ENCODE data around the gene KRTAP5-4. TPM values are rescaled to one million over a fixed set of nuclear protein-coding genes. Genes with fewer than 3 reads are reported as not detected.
A peak's percentile ranks its signal among the peaks of the same experiment; 100 is the strongest.
"Not testable (repeated sequence)": the region's sequence is repeated elsewhere in the genome, so short reads cannot be mapped to it uniquely, and the experiment has no call there.

The KRTAP5-4 gene
- total RNA-seq, 3 donors from 2014 or later: not detected

DNA sequence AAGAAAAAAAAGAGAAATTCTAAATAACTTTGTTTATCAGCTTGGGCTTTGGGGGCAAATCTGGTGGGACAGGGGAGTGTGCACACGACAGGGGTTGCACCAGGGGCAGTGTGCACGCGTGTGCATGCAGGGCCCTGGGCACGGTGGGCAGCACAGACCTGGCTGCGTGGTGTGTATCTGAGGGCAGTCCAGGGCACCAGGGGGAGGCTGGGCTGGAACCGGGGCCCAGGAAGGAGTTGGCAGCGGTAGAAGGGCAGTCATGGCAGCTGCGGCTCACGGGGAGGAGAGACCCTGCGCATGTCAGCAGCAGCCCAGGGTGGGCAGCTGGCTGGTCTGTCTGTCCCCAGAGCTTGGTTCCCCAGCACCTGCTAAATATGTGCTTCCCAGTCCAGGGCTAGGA lies 11.9 kb upstream of the KRTAP5-4 start:
- no peaks in the 10 kb centered on the region for H3K9me3 Mint-ChIP-seq
- ATAC-seq: no peak
- H3K4me1 Mint-ChIP-seq (ENCODE audit: low read depth): peaks cover 7% of the 10 kb centered on the region
- H3K27me3 Mint-ChIP-seq (ENCODE audit: low read depth): peaks cover 36% of the 10 kb centered on the region
- H3K36me3 Mint-ChIP-seq (ENCODE audit: insufficient read depth): no peaks in the 10 kb centered on the region
- H3K4me3 Mint-ChIP-seq: no peak overlapping the region
- no peak for DNase-seq

DNA sequence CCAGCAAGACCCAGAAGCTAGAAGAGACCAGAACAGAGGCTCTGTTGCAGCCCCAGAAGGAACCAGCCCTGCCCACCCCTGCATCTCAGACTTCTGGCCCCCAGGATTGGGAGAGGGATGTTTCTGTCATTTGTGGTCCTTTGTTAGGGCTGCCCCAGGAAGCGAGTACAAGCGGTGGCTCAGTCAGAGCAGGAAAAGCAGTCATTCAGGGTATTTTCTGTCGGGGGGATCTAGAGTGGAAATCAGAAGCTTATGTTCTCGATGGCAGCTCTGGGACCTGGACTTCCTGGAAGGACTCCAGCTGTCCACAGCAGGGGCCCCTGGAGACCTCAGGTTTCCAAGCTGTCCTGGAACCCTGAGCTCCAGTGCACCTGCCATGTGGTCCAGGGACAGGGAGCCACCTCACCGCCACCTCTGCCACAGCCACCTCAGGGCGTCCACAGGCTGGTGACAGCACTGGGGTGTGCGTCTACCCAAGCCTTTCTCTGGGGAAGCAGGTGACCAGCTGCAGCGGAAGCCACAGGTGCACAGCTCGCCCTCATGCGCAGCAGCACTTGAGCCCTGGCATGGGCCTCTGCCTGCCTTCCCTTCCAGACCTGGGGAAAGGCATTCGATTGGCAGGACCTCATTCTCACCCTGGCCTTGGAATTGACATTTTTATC lies 10.2 kb upstream of the KRTAP5-4 start:
- H3K9me3 Mint-ChIP-seq: no peaks in the 10 kb centered on the region
- H3K4me1 Mint-ChIP-seq (ENCODE audit: low read depth): peaks cover 8% of the 10 kb centered on the region
- ATAC-seq (no peak), DNase-seq (no peak)
- no peaks in the 10 kb centered on the region for H3K36me3 Mint-ChIP-seq (ENCODE audit: insufficient read depth)
- peaks cover 38% of the 10 kb centered on the region for H3K27me3 Mint-ChIP-seq (ENCODE audit: low read depth)
- no peak overlapping the region for H3K4me3 Mint-ChIP-seq

DNA sequence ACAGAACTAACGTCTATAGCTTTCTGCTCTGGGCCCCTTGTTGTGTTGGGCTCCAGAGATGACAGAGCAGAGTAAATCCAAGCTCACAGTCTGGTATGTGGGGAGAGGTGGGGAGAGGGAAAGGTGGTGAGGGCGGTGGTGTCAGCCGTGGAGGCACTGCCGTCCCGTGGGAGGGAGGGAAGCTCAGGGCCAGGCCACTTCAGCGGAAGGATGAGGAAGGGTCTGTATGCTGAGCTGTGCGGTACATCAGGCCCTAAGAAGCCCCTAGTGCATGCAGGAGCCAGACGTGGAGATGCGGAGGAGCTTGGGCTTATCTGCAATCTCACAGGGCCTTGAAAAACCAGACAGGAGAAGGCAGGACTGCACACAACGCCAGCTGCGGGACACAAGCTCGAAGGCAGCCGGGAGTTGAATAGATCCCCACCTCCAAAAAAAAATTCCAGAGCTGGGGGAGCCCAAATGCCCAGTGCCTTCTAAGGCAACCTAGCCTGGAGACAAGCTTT lies 9.2 kb upstream of the KRTAP5-4 start:
- Mint-ChIP-seq H3K9me3 (no peaks in the 10 kb centered on the region), H3K4me3 (no peak overlapping the region), H3K36me3 (ENCODE audit: insufficient read depth) (no peaks in the 10 kb centered on the region), H3K4me1 (ENCODE audit: low read depth) (peaks cover 8% of the 10 kb centered on the region), H3K27me3 (ENCODE audit: low read depth) (peaks cover 38% of the 10 kb centered on the region)
- DNase-seq: no peak
- no peak for ATAC-seq

DNA sequence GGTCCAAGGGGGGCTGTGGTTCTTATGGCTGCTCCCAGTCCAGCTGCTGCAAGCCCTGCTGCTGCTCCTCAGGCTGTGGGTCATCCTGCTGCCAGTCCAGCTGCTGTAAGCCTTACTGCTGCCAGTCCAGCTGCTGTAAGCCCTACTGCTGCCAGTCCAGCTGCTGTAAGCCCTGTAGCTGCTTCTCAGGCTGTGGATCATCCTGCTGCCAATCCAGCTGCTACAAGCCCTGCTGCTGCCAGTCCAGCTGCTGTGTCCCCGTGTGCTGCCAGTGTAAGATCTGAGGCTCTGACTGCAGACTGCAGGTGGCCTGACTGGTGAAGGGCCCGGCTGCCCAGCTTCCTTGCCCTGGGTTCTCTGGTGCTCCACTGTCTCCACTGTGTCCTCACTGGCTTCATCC lies 8.3 kb upstream of the KRTAP5-4 start:
- Mint-ChIP-seq H3K36me3 (ENCODE audit: insufficient read depth) (no peaks in the 10 kb centered on the region), H3K27me3 (ENCODE audit: low read depth) (peaks cover 35% of the 10 kb centered on the region), H3K4me1 (ENCODE audit: low read depth) (peaks cover 8% of the 10 kb centered on the region), H3K4me3 (no peak overlapping the region), H3K9me3 (no peaks in the 10 kb centered on the region)
- no peak for ATAC-seq
- DNase-seq: no peak

DNA sequence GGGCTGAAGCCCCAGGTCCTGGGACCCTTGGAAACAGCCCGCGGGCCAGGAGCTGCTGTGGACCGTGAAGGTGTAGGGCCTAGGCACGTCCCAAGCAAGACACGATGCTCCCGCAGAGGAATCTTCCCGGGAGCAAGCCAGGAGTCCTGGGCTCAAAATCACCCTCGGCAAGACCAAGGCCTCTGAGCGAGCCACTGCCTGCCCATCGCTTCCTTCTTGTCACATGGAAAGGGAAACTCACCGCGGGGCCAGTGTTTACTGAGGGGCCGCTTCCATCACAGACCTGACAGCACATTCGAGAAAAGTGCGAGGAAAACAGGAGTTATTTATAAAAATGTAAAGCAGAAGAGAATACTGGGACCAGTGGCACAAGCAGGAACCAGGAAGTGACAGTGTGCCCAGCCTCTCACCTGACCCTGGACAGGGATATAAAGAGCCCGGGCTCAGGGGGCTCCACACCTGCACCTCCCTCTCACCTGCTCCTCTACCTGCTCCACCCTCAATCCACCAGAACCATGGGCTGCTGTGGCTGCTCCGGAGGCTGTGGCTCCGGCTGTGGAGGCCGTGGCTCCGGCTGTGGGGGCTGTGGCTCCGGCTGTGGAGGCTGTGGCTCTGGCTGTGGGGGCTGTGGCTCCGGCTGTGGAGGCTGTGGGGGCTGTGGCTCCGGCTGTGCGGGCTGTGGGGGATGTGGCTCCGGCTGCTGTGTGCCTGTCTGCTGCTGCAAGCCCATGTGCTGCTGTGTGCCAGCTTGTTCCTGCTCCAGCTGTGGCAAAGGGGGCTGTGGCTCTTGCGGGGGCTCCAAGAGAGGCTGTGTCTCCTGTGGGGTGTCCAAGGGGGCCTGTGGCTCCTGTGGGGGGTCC lies 7.6 kb upstream of the KRTAP5-4 start, which contains the start of gene KRTAP5-5:
TSS of gene KRTAP5-5 (plus strand) at position 450 of the 860 bp plus-strand sequence. CDS start at position 516, 66 bp downstream.
- no peaks in the 10 kb centered on the region for H3K9me3 Mint-ChIP-seq
- no peaks in the 10 kb centered on the region for H3K36me3 Mint-ChIP-seq (ENCODE audit: insufficient read depth)
- ATAC-seq: no peak
- H3K4me3 Mint-ChIP-seq: no peak within 1 kb of the TSS
- DNase-seq: no peak
- H3K27me3 Mint-ChIP-seq (ENCODE audit: low read depth): peaks cover 30% of the 10 kb centered on the region
- H3K4me1 Mint-ChIP-seq (ENCODE audit: low read depth): peaks cover 8% of the 10 kb centered on the region

DNA sequence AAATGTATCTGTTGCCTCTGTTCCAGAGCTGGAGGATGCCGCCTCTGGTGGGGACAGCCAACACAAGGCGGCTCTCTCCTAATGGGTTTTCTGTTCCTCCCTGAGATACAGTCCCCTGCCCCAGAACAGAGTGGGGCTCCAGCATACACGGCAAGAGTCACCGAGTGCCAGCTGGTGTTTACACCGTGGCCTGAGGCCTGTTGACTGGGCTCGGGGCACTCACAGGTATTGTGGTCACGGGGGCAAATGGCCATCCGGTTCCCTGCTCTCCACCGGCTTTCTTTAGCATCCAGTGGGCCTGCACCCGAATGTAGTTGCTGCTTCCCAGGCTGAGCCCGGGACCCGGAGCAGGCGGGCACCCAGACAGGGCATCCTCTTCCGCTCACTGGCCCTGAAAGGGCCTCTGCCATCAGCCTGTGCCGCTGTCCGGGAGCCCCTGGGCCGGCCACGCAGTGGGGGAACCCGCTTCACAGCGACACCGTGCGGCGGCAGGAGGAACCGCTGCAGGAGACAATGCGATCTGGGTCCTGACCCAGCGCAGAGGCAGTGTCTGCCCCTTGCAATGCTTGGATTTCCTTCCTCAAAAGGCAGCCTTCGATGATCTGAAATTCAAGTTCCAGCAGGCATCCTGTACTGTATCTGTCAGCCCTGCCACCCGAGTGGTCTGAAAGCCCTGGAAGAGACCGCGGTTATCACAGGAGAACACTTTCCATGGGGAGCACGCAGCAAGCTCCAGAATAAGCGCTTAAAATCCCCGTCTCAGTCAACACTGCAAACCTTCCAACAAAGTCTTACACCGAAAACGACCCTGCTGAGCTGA lies 6.8 kb upstream of the KRTAP5-4 start:
- ATAC-seq (peak; percentile 85 to 96), DNase-seq (peak; percentile 53)
- H3K4me1 Mint-ChIP-seq (ENCODE audit: low read depth): peaks cover 8% of the 10 kb centered on the region
- no peak overlapping the region for H3K4me3 Mint-ChIP-seq
- no peaks in the 10 kb centered on the region for H3K9me3 Mint-ChIP-seq
- no peaks in the 10 kb centered on the region for H3K36me3 Mint-ChIP-seq (ENCODE audit: insufficient read depth)
- peaks cover 26% of the 10 kb centered on the region for H3K27me3 Mint-ChIP-seq (ENCODE audit: low read depth)

DNA sequence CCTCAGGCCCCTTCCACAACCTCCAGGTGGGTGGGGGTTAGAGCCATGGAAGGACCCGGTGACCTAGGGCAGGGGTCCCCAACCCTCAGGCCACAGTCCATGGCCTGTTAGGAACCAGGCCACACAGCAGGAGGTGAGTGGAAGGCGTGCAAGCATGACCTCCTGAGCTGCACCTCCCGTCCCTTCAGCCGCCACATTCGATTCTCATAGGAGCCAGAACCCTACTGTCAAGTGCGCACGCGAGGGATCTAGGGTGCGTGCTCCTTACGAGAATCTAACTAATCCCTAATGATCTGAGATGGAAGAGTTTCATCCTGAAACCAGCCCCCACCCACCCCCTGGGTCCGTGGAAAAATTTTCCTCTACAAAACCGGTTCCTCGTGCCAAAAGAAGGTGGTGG lies 3.6 kb upstream of the KRTAP5-4 start:
- no peak for DNase-seq
- Mint-ChIP-seq H3K36me3 (ENCODE audit: insufficient read depth) (no peaks in the 10 kb centered on the region), H3K4me1 (ENCODE audit: low read depth) (peaks cover 6% of the 10 kb centered on the region), H3K9me3 (no peaks in the 10 kb centered on the region), H3K4me3 (no peak overlapping the region), H3K27me3 (ENCODE audit: low read depth) (peaks cover 11% of the 10 kb centered on the region)
- ATAC-seq: no peak

DNA sequence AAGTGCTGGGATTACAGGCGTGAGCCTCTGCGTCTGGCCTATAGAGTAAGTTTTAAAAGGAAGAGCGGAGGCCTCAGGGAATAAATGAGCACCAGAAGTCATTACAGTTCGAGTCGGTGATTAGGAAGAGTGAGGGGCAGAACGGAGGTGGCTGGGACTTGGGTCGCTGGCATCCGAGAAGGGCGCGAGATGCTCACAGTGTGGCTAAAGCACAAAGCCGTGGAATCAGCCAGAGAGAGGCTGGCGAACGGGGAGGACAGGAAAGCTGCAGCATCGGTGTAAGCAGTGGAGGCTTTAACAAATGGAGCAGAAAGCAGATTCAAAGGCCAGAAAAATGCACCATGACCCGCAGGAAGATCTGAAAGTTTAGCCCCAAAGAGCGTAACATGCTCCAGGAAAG lies 2.7 kb upstream of the KRTAP5-4 start:
- Mint-ChIP-seq H3K36me3 (ENCODE audit: insufficient read depth) (no peaks in the 10 kb centered on the region), H3K4me3 (no peak overlapping the region), H3K9me3 (no peaks in the 10 kb centered on the region), H3K4me1 (ENCODE audit: low read depth) (peaks cover 6% of the 10 kb centered on the region), H3K27me3 (ENCODE audit: low read depth) (peaks cover 13% of the 10 kb centered on the region)
- DNase-seq (no peak), ATAC-seq (no peak)

DNA sequence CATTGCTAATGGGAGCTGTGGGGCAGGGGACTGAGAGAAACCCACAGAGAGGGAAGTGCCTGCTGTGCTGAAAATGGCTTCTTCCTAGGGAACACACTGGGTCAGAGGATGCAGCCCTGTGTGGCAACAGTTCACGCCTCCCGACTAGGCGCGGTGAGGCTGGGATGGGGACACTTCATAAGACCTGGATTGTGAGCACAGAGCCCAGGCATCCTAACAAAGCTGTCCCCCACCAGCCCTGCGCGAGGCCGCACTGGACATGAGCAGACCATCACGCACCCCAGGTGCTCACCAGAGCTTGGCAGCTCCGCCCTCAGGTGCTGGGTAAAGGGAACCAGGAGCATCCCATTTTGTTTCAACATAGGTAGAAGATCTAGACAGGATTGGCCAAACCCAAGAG lies 1.8 kb upstream of the KRTAP5-4 start:
- no peak overlapping the region for H3K4me3 Mint-ChIP-seq
- H3K9me3 Mint-ChIP-seq: no peaks in the 10 kb centered on the region
- DNase-seq (no peak), ATAC-seq (no peak)
- H3K27me3 Mint-ChIP-seq (ENCODE audit: low read depth): peaks cover 10% of the 10 kb centered on the region
- peaks cover 6% of the 10 kb centered on the region for H3K4me1 Mint-ChIP-seq (ENCODE audit: low read depth)
- H3K36me3 Mint-ChIP-seq (ENCODE audit: insufficient read depth): no peaks in the 10 kb centered on the region

DNA sequence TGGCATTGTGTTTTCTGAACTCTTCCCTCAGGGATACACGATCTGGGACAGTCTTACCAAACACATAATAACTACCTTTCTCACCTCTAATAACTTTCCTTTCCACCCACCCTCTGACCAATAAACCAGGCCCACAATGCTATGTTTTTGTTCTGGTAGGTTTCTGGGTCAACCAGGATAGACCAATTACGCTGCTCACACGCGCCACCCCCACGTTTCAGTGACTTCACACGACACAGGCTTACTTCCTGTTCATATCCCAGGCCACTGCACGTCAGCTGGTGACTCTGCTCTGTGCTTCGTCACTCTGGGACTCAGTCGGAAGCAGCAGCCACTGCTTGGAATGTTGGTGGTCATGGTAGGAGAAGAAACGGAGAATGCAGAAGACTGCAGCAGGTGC lies 2.5 kb downstream of the KRTAP5-4 start:
- no peaks in the 10 kb centered on the region for H3K36me3 Mint-ChIP-seq (ENCODE audit: insufficient read depth)
- H3K4me1 Mint-ChIP-seq (ENCODE audit: low read depth): peaks cover 6% of the 10 kb centered on the region
- peak in 1 of 2 donors; percentile 56 for ATAC-seq
- H3K4me3 Mint-ChIP-seq: no peak overlapping the region
- peaks cover 24% of the 10 kb centered on the region for H3K27me3 Mint-ChIP-seq (ENCODE audit: low read depth)
- H3K9me3 Mint-ChIP-seq: no peaks in the 10 kb centered on the region
- no peak for DNase-seq

DNA sequence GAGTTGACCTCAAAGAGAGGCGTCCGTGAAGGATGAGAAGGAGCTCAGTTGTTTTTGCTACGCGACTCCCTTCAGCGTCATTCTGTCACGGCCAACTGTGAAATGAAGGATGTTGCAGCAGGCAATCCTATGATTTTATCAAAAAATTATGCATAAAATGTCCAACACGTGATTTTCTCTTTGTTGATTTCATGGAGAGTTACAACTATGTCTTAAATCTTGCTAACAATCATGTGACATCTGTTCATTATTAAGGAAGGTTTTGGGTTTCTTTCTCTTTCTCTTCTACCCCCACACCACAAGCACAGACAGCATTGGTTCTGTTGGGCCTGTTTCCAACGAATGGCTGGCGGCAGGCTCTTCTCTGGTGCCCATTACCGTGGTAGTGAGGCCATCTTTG lies 3.7 kb downstream of the KRTAP5-4 start:
- no peak for ATAC-seq
- DNase-seq: no peak
- no peaks in the 10 kb centered on the region for H3K9me3 Mint-ChIP-seq
- H3K4me1 Mint-ChIP-seq (ENCODE audit: low read depth): peaks cover 6% of the 10 kb centered on the region
- peaks cover 26% of the 10 kb centered on the region for H3K27me3 Mint-ChIP-seq (ENCODE audit: low read depth)
- no peak overlapping the region for H3K4me3 Mint-ChIP-seq
- no peaks in the 10 kb centered on the region for H3K36me3 Mint-ChIP-seq (ENCODE audit: insufficient read depth)

DNA sequence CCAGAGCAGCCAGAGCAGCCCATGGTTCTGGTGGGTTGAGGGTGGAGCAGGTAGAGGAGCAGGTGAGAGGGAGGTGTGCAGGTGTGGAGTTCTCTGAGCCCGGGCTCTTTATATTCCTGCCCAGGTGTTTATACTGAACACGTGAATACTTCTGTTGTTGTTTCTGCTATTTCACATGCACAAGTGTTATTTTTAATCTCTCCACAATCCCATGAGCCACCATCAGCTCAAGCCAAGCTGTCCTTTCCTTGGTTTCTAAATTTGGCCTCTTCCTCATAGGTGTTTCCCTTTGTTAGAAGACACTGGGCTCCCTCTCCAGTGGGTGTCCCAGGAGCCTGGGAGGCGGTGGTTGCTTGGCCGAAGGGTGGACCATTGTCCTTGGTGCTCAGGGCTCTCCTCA lies 13.6 kb downstream of the KRTAP5-4 start, which contains the start of gene KRTAP5-3:
TSS of gene KRTAP5-3 (minus strand) at position 101 of the 400 bp plus-strand sequence. CDS start at position 23, 78 bp downstream.
- ATAC-seq (no peak), DNase-seq (no peak)
- Mint-ChIP-seq H3K36me3 (ENCODE audit: insufficient read depth) (no peaks in the 10 kb centered on the region), H3K27me3 (ENCODE audit: low read depth) (peaks cover 33% of the 10 kb centered on the region), H3K4me3 (no peak within 1 kb of the TSS), H3K4me1 (ENCODE audit: low read depth) (peaks cover 8% of the 10 kb centered on the region), H3K9me3 (no peaks in the 10 kb centered on the region)

DNA sequence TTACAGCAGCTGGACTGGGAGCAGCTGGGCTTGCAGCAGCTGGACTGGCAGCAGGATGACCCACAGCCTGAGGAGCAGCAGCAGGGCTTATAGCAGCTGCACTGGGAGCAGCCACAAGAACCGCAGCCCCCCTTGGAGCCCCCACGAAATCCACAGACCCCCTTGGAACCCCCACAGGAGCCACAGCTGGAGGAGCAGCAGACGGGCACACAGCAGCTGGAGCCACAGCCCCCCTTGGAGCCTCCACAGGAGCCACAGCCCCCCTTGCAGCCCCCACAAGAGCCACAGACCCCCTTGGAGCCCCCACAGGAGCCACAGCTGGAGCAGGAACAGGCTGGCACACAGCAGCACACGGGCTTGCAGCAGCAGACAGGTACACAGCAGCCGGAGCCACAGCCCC lies 14.0 kb downstream of the KRTAP5-4 start:
- H3K9me3 Mint-ChIP-seq; H3K4me1 Mint-ChIP-seq (ENCODE audit: low read depth); H3K4me3 Mint-ChIP-seq; H3K36me3 Mint-ChIP-seq (ENCODE audit: insufficient read depth); ATAC-seq; DNase-seq: not testable (repeated sequence)
- H3K27me3 Mint-ChIP-seq (ENCODE audit: low read depth): peaks cover 36% of the 10 kb centered on the region

Measured in activated T-cell treated with anti-CD3 and anti-CD28 coated beads, Interleukin-2, amount 50 U/mL, for 4 hours (primary cell).